Activated CD4-positive, alpha-beta T cell treated with anti-CD3 and anti-CD28 coated beads, Interleukin-2, Interleukin-6, amounts not matched to agents 100 ng/mL and 50 ng/mL, durations not matched to agents 16 hours and 8 hours (primary cell): ENCODE results near the gene IBTK.
"Not testable (repeated sequence)": the region's sequence is repeated elsewhere in the genome, so short reads cannot be mapped to it uniquely, and the experiment has no call there.

Source experiments
- DNase-seq: peaks from one replicate; pipeline ENCODE4 v3.0.0-alpha.2; 2020

The IBTK gene

GRCh38 chr6:82247505-82248272, at the start of gene IBTK:
Gene IBTK (minus strand): TSS chr6:82247744. CDS start chr6:82240486, 7,258 bp downstream.
- peak; percentile 94 for DNase-seq

GRCh38 chr6:82283771-82284410, 36.3 kb upstream of the IBTK start:
- DNase-seq = no peak

- DNase-seq = peak; percentile 35
These were observed 34.0 kb upstream of the IBTK start for GRCh38 chr6:82281550-82281949.

GRCh38 chr6:82277686-82278085, 30.1 kb upstream of the IBTK start:
- no peak for DNase-seq

- no peak for DNase-seq
These were observed 28.1 kb upstream of the IBTK start for GRCh38 chr6:82275686-82276085.

- no peak for DNase-seq
These were observed 25.8 kb upstream of the IBTK start for GRCh38 chr6:82273295-82273694.

GRCh38 chr6:82270881-82271635, 23.5 kb upstream of the IBTK start:
- peak; percentile 32 for DNase-seq

GRCh38 chr6:82268301-82268846, 20.8 kb upstream of the IBTK start:
- DNase-seq = no peak

GRCh38 chr6:82264824-82265223, 17.3 kb upstream of the IBTK start:
- no peak for DNase-seq

GRCh38 chr6:82264321-82264720, 16.8 kb upstream of the IBTK start:
- DNase-seq = no peak

- no peak for DNase-seq
These were observed 16.4 kb upstream of the IBTK start for GRCh38 chr6:82263916-82264315.

- DNase-seq = no peak
These were observed 13.6 kb upstream of the IBTK start for GRCh38 chr6:82260997-82261732.

- DNase-seq = no peak
These were observed 11.8 kb upstream of the IBTK start for GRCh38 chr6:82259389-82259788.

- no peak for DNase-seq
These were observed 9.7 kb upstream of the IBTK start for GRCh38 chr6:82257088-82257774.

- not testable (repeated sequence) for DNase-seq
These were observed 7.2 kb upstream of the IBTK start for GRCh38 chr6:82254722-82255121.

- DNase-seq = peak; percentile 28
These were observed 4.4 kb upstream of the IBTK start for GRCh38 chr6:82251942-82252341.

GRCh38 chr6:82249381-82250253, 2.1 kb upstream of the IBTK start:
- no peak for DNase-seq

GRCh38 chr6:82248273-82248735, 760 bp upstream of the IBTK start:
- peak; percentile 49 for DNase-seq

- DNase-seq = peak; percentile 48
These were observed 591 bp downstream of the IBTK start for GRCh38 chr6:82246802-82247504.

- DNase-seq = no peak
These were observed 1.2 kb downstream of the IBTK start for GRCh38 chr6:82246370-82246769.
